Gastroesophageal sphincter (tissue), 4 donors: ENCODE results near the gene UNC5A. TPM values are rescaled to one million over a fixed set of nuclear protein-coding genes. Genes with fewer than 3 reads are reported as not detected.

Source experiments
- ATAC-seq: fragments of 150-250 bp; one replicate; pipeline ENCODE4 v1.9.1; 2016; ENCODE audit warnings: mild to moderate bottlenecking, moderate library complexity
- H3K27ac ChIP-seq, 4 donors: fragments of 200-600 bp; sonication (generic) in 3 of 4; 1 replicate in 3 of 4; 2 replicates in 1 of 4; pipeline ENCODE4 v1.5.1; 2016 to 2019
- H3K27me3 ChIP-seq: fragments of 200-600 bp; sonication (generic); one replicate; pipeline ENCODE4 v1.5.1; 2019
- H3K36me3 ChIP-seq, 2 donors: fragments of 200-600 bp; sonication (generic); one replicate each; pipeline ENCODE4 v1.5.1; 2019; ENCODE audit warnings: control low read depth in 1 of 2
- H3K4me1 ChIP-seq, 3 donors: fragments of 200-600 bp; sonication (generic); 1 replicate in 2 of 3; 2 replicates in 1 of 3; pipeline ENCODE4 v1.5.1; 2016 to 2019; ENCODE audit warnings: control low read depth in 2 of 3
- H3K4me3 ChIP-seq, 2 donors: fragments of 200-600 bp; sonication (generic); one replicate each; pipeline ENCODE4 v1.5.1; 2019; ENCODE audit warnings: mild to moderate bottlenecking in 1 of 2, moderate library complexity in 1 of 2
- H3K9me3 ChIP-seq, 3 donors: fragments of 200-600 bp; sonication (generic); one replicate each; pipeline ENCODE4 v1.5.1; 2017 to 2019; ENCODE audit warnings: control low read depth in 2 of 3
- EP300 ChIP-seq: sonication (generic); formaldehyde crosslinking; IDR thresholded peaks from one replicate; pipeline ENCODE4 v1.6.1; 2017; ENCODE audit warnings: antibody characterized with exemption, mild to moderate bottlenecking
- POLR2A ChIP-seq, 2 donors: fragments of 450-650 bp; IDR thresholded peaks; one replicate each; pipeline ENCODE4 v1.6.1; 2017; ENCODE audit warnings: antibody characterized with exemption in 2 of 2, mild to moderate bottlenecking in 2 of 2, moderate library complexity in 1 of 2
- POLR2AphosphoS5 ChIP-seq: sonication (generic); formaldehyde crosslinking; IDR thresholded peaks from one replicate; pipeline ENCODE4 v1.6.1; 2017; ENCODE audit warnings: antibody characterized with exemption
- WGBS, 2 donors: methylation state at CpG; one replicate each; pipeline ENCODE4 v1.1.5; 2018; ENCODE audit warnings: low coverage in 1 of 2; 5-methylcytosine and 5-hydroxymethylcytosine counted together
- total RNA-seq, 4 donors: library from RNA; depleted of rRNA; stranded (reverse); fragments of >200 nt; gene quantifications; one replicate each; pipeline ENCODE4 v1.1.0, GENCODE V29; 2016
- TF ChIP-seq, protein P1 (sequence below), 4 experiments: fragments of 200-600 bp in 2 of 4; fragments of 450-650 bp in 2 of 4; sonication (generic) in 1 of 4; IDR thresholded peaks; one replicate each; pipeline ENCODE4 v1.5.1; 2017 to 2019; ENCODE audit warnings: antibody characterized with exemption in 4 of 4, mild to moderate bottlenecking in 2 of 4, moderate library complexity in 2 of 4

UNC5A gene
- total RNA-seq, 4 donors from 2014 or later: 0.27 TPM; not detected in 3

DNA sequence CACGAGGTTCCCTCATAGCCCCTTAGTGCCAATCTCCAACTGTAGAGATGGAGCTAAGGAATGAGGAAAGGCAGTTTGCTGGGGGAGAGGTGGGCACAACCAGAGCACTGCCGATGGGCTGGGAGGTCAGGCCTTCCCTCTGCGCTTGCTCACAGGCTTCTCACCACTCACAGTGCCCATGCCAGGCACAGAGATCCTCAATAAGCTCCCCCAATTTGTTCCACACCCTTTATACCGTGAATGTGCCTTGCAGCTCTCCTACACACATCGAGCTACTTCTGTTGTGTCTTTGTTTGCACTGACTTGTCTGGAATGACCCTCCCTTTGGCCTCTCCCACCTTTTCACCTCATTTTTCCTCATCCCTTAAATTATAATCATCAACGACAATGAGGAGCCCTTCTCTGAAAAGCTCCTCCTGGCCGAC is 90.4 kb downstream of the UNC5A start:
- H3K4me3 ChIP-seq: no peak overlapping the region
- no peaks in the 10 kb centered on the region for H3K27me3 ChIP-seq
- no peak overlapping the region for H3K27ac ChIP-seq
- ATAC-seq: no peak
- 67 to 76% methylated on average over 4 to 7 of the region's 7 CpGs for WGBS, 2 donors
- TF ChIP-seq POLR2AphosphoS5 (no peak), EP300 (no peak), POLR2A (IDR thresholded peaks at IDR 0.05) (no peak)
- TF ChIP-seq, protein P1, sequence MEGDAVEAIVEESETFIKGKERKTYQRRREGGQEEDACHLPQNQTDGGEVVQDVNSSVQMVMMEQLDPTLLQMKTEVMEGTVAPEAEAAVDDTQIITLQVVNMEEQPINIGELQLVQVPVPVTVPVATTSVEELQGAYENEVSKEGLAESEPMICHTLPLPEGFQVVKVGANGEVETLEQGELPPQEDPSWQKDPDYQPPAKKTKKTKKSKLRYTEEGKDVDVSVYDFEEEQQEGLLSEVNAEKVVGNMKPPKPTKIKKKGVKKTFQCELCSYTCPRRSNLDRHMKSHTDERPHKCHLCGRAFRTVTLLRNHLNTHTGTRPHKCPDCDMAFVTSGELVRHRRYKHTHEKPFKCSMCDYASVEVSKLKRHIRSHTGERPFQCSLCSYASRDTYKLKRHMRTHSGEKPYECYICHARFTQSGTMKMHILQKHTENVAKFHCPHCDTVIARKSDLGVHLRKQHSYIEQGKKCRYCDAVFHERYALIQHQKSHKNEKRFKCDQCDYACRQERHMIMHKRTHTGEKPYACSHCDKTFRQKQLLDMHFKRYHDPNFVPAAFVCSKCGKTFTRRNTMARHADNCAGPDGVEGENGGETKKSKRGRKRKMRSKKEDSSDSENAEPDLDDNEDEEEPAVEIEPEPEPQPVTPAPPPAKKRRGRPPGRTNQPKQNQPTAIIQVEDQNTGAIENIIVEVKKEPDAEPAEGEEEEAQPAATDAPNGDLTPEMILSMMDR (IDR thresholded peaks at IDR 0.05): no peak
- peaks cover 0 to 42% of the 10 kb centered on the region in 2 donors for H3K36me3 ChIP-seq
- no peaks in the 10 kb centered on the region for H3K9me3 ChIP-seq
- peaks cover 0 to 7% (median 0%) of the 10 kb centered on the region in 3 donors for H3K4me1 ChIP-seq

DNA sequence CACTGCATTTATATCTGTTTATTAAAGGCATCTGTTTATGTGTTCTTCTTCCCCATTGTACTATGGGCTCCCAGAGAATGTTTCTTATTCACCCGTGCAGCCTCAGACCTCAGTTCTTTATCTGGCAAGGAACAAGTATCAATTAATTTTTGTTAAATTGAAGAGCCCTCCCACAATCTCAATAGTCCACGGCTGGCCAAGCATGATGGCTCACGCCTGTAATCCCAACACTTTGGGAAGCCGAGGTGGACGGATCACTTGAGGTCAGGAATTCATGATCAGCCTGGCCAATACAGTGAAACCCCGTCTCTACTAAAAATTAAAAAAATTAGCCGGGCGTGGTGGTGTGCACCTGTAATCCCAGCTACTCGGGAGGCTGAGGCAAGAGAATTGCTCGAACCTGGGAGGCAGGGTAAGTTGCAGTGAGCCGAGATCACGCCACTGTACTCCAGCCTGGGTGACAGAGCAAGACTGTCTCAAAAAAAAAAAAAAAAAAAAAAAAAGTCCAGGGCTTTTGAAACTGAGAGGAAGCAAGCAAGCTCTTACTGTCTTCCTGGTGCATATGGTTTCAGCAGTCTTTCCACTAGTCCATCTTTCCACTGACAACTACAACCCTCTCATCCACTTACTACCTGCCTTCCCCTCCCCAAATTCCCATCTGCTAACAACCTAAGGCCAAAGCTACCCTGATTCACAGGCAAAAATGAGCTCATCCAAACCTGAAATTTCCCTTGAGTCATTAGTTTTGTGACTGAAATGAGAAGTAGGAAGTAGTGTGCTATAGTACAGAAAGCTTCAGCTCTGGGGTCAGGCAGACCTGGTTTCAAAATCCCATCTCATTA is 91.1 kb downstream of the UNC5A start:
- no peak for ATAC-seq
- peaks cover under 1 to 49% of the 10 kb centered on the region in 2 donors for H3K36me3 ChIP-seq
- TF ChIP-seq EP300 (no peak), POLR2A (IDR thresholded peaks at IDR 0.05) (no peak), POLR2AphosphoS5 (no peak)
- TF ChIP-seq, protein P1 (IDR thresholded peaks at IDR 0.05): no peak
- peaks cover 0 to 7% (median 0%) of the 10 kb centered on the region in 3 donors for H3K4me1 ChIP-seq
- no peak overlapping the region for H3K27ac ChIP-seq
- no peaks in the 10 kb centered on the region for H3K27me3 ChIP-seq
- no peaks in the 10 kb centered on the region for H3K9me3 ChIP-seq
- 67 to 91% methylated on average over 1 to 11 of the region's 12 CpGs for WGBS, 2 donors
- H3K4me3 ChIP-seq: no peak overlapping the region

DNA sequence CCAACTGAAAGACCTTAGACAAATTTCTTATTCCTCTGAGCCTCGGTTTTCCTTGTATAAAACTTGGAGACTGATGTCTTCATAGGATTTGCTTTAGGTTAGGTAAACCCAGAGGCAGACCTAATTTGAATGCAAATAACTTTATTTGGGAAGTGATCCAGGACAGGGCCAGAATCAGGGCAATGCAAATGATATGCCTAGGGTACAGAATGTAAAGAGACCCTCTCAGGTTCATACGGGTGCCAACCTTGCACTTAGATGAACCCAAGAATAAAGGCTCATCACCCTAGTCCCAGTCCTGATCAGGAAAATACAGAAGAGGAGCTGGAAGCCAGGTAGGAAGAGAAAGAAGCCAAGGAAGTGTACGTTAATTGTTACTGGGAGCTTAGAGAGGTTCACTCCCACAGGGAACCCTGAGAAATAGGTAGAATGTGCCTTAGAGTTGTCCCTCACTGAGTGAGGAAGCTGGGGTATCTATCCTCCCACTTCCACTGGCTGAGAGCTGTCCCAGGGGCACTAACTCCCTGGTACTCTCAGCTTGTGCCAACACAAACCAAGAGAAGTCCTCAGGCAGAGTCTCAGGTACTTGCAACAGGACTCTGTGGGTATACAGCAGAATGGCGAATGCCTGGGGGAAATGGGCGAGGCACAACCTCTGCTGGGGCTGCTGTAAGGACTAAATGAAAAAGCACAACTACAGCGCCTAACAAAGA is 91.9 kb downstream of the UNC5A start:
- Histone ChIP-seq H3K9me3 (no peaks in the 10 kb centered on the region), H3K4me1 (peaks cover 0 to 7% (median 0%) of the 10 kb centered on the region in 3 donors), H3K36me3 (peaks cover 4 to 57% of the 10 kb centered on the region in 2 donors), H3K4me3 (no peak overlapping the region), H3K27ac (no peak overlapping the region), H3K27me3 (no peaks in the 10 kb centered on the region)
- WGBS, 2 donors: 75 to 89% methylated on average over 4 of the region's 6 CpGs
- no peak for ATAC-seq
- TF ChIP-seq POLR2AphosphoS5 (no peak), POLR2A (IDR thresholded peaks at IDR 0.05) (no peak), EP300 (no peak)
- TF ChIP-seq, protein P1 (IDR thresholded peaks at IDR 0.05): no peak

GRCh38 chr5:176902911-176903664 is 92.7 kb downstream of the UNC5A start:
- no peak for ATAC-seq
- H3K4me1 ChIP-seq: peaks cover 0 to 7% (median 0%) of the 10 kb centered on the region in 3 donors
- peaks cover 8 to 65% of the 10 kb centered on the region in 2 donors for H3K36me3 ChIP-seq
- TF ChIP-seq EP300 (no peak), POLR2A (IDR thresholded peaks at IDR 0.05) (no peak), POLR2AphosphoS5 (no peak)
- TF ChIP-seq, protein P1 (IDR thresholded peaks at IDR 0.05): no peak
- H3K27me3 ChIP-seq: no peaks in the 10 kb centered on the region
- no peak overlapping the region for H3K27ac ChIP-seq
- 75 to 89% methylated on average over 3 to 5 of the region's 5 CpGs for WGBS, 2 donors
- no peak overlapping the region for H3K4me3 ChIP-seq
- H3K9me3 ChIP-seq: no peaks in the 10 kb centered on the region
